PFSK-1 (cell line): ENCODE results near the gene RPN1.

Experiments used
- FOXP2 ChIP-seq: optimal IDR thresholded peaks from 2 replicates; pipeline ENCODE3; 2011; ENCODE audit warnings: borderline replicate concordance, control low read depth, inconsistent platforms; ENCODE audit not compliant: insufficient read depth; ENCODE audit errors: extremely low read length, extremely low read depth
- POLR2AphosphoS5 ChIP-seq: IDR thresholded peaks from 2 replicates; pipeline ENCODE4 v1.6.1; 2012; ENCODE audit warnings: low read depth, mild to moderate bottlenecking, control low read depth, low read length, moderate library complexity
- SIN3A ChIP-seq: IDR thresholded peaks from 2 replicates; pipeline ENCODE4 v1.6.1; 2012; ENCODE audit warnings: mild to moderate bottlenecking, low read length, moderate library complexity, borderline replicate concordance; ENCODE audit not compliant: insufficient read depth
- TAF1 ChIP-seq: IDR thresholded peaks from 2 replicates; pipeline ENCODE4 v1.6.1; 2012; ENCODE audit warnings: low read length, control low read depth, borderline replicate concordance; ENCODE audit not compliant: insufficient read depth
- TF ChIP-seq, protein P1 (sequence below), 2 experiments: IDR thresholded peaks; 2 replicates each; pipeline versions ENCODE4 v1.6.1 to v1.8.0; 2011 to 2012; ENCODE audit warnings: low read depth in 2 of 2, low read length in 2 of 2, control low read depth in 1 of 2, inconsistent platforms in 1 of 2, mild to moderate bottlenecking in 1 of 2, moderate library complexity in 1 of 2; ENCODE audit not compliant: insufficient read depth in 1 of 2

The RPN1 gene

GRCh38 chr3:128624526-128625138 is 26.0 kb downstream of the RPN1 start:
- TF ChIP-seq TAF1 (no peak), SIN3A (no peak), FOXP2 (no peak), POLR2AphosphoS5 (no peak)
- TF ChIP-seq, protein P1, sequence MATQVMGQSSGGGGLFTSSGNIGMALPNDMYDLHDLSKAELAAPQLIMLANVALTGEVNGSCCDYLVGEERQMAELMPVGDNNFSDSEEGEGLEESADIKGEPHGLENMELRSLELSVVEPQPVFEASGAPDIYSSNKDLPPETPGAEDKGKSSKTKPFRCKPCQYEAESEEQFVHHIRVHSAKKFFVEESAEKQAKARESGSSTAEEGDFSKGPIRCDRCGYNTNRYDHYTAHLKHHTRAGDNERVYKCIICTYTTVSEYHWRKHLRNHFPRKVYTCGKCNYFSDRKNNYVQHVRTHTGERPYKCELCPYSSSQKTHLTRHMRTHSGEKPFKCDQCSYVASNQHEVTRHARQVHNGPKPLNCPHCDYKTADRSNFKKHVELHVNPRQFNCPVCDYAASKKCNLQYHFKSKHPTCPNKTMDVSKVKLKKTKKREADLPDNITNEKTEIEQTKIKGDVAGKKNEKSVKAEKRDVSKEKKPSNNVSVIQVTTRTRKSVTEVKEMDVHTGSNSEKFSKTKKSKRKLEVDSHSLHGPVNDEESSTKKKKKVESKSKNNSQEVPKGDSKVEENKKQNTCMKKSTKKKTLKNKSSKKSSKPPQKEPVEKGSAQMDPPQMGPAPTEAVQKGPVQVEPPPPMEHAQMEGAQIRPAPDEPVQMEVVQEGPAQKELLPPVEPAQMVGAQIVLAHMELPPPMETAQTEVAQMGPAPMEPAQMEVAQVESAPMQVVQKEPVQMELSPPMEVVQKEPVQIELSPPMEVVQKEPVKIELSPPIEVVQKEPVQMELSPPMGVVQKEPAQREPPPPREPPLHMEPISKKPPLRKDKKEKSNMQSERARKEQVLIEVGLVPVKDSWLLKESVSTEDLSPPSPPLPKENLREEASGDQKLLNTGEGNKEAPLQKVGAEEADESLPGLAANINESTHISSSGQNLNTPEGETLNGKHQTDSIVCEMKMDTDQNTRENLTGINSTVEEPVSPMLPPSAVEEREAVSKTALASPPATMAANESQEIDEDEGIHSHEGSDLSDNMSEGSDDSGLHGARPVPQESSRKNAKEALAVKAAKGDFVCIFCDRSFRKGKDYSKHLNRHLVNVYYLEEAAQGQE (IDR thresholded peaks at IDR 0.05; ENCODE audit: insufficient read depth in 1 of 2, low read depth in 2 of 2, low read length in 2 of 2): no peak

DNA sequence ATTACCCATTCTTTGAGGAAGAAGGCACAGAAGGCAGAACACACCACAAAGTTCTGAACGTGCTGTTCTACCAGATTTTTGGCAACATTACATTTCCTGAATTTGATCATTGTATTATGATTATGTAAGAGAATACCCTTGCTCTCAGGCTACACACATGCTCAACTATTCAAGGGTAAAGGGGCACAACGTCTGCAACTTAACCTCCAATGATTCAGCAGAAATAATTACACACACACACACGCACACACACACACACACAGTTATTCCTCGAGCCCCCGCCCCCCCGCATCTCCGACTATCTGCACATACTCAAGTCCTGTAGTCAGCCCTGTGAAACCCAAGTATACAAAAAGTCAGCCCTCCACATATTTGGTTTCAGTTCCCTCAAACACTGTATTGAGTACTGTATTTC is 26.8 kb downstream of the RPN1 start:
- TF ChIP-seq FOXP2 (no peak), TAF1 (no peak), POLR2AphosphoS5 (no peak), SIN3A (no peak)
- TF ChIP-seq, protein P1 (IDR thresholded peaks at IDR 0.05; ENCODE audit: insufficient read depth in 1 of 2, low read depth in 2 of 2, low read length in 2 of 2): no peak

DNA sequence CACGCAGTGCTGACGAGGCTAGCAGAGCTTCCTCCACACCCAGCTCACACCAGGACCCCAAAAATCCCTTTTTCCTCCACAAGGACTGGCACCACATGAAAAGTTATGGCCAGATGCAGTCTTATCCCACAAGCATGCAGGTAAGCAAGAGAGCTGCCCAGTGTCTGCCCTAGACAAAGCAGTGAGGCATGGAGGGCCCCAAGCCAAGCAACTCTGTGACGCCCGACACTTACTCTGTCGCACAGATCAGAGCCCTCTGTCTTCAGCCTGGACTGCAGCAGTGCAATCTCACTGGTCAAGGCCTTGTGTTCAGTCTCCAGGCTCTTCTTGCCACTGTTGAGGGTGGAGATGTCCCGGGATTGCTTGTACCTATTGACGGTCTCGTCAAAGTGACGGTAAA is 28.7 kb downstream of the RPN1 start:
- TF ChIP-seq SIN3A: no peak
- TF ChIP-seq FOXP2: no peak
- TF ChIP-seq POLR2AphosphoS5: no peak
- no peak for TF ChIP-seq TAF1
- TF ChIP-seq, protein P1 (IDR thresholded peaks at IDR 0.05; ENCODE audit: insufficient read depth in 1 of 2, low read depth in 2 of 2, low read length in 2 of 2): no peak

GRCh38 chr3:128621234-128621633 is 29.4 kb downstream of the RPN1 start:
- TF ChIP-seq TAF1 (no peak), FOXP2 (no peak), SIN3A (no peak), POLR2AphosphoS5 (no peak)
- TF ChIP-seq, protein P1 (IDR thresholded peaks at IDR 0.05; ENCODE audit: insufficient read depth in 1 of 2, low read depth in 2 of 2, low read length in 2 of 2): no peak

DNA sequence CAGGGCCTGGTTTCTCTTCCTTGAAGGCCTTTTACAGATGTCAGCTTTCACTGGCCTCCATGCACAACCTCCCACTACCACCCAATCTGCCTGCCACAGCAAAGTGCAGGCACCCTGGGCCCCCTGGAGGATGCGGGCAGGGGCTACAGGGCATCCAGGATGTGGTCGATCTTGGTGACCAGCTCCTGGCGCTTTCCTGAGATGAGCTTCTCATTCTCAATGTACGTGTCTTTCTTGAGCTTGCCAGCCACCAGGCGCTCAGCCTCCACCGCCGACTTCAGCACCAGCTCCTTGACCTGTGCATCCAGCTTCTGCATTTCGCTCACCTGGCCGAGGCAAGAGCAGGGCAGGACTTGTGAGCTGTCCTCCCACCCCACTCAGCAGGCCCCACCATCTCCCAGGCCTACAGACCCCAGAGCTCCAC is 30.3 kb downstream of the RPN1 start:
- TF ChIP-seq, protein P1 (IDR thresholded peaks at IDR 0.05; ENCODE audit: insufficient read depth in 1 of 2, low read depth in 2 of 2, low read length in 2 of 2): no peak
- no peak for TF ChIP-seq TAF1
- no peak for TF ChIP-seq SIN3A
- TF ChIP-seq POLR2AphosphoS5: no peak
- TF ChIP-seq FOXP2: no peak
